ENCODE results near the gene FAM171A2. TPM values are rescaled to one million over a fixed set of nuclear protein-coding genes. Genes with fewer than 3 reads are reported as not detected.
A peak's percentile ranks its signal among the peaks of the same experiment; 100 is the strongest.

The FAM171A2 gene
- total and polyA plus RNA-seq, 10 of the 15 experiments (the other 5 are each of a cell fraction or from before 2014, with no cell fraction given): 0.08 to 1.7 (median 0.27) TPM; not detected in 2

- TF ChIP-seq ZNF274 (IDR thresholded peaks at IDR 0.05; ENCODE audit: insufficient read depth, insufficient read length): no peak
- no peak for TF ChIP-seq ZBTB11 (CRISPR knock-in tag; IDR thresholded peaks at IDR 0.05)
- TF ChIP-seq MEF2B (IDR thresholded peaks at IDR 0.05; ENCODE audit: partially characterized antibody, poor library complexity, severe bottlenecking): no peak
- TF ChIP-seq ZNF217 (IDR thresholded peaks at IDR 0.05): no peak
- peak in 1 of 2 experiments; percentile 50; a peak in 1 of 3 replicates for TF ChIP-seq EGR1 (IDR thresholded peaks at IDR 0.05; ENCODE audit: borderline replicate concordance in 1 of 2, low read depth in 2 of 2, low read length in 2 of 2)
- TF ChIP-seq MAX (IDR thresholded peaks at IDR 0.05; ENCODE audit: low read depth, low read length): no peak
- no peak for TF ChIP-seq NFIC (IDR thresholded peaks at IDR 0.05; ENCODE audit: low read depth, low read length)
- TF ChIP-seq CREM (IDR thresholded peaks at IDR 0.05; ENCODE audit: low read depth): peak; percentile 81
- TF ChIP-seq NFYB (IDR thresholded peaks at IDR 0.05; ENCODE audit: insufficient read depth, low read depth, low read length): peak; percentile 67; the same call in 1 of the 2 replicates
- TF ChIP-seq EZH2 (IDR thresholded peaks at IDR 0.05; ENCODE audit: borderline replicate concordance, control insufficient read depth, low read depth, low read length): no peak
- no peak for TF ChIP-seq BACH1 (IDR thresholded peaks at IDR 0.05; ENCODE audit: borderline replicate concordance)
- no peak for TF ChIP-seq JUND (IDR thresholded peaks at IDR 0.05; ENCODE audit: low read depth, low read length)
- TF ChIP-seq KLF5 (IDR thresholded peaks at IDR 0.05; ENCODE audit: partially characterized antibody): no peak
- TF ChIP-seq MTA3 (IDR thresholded peaks at IDR 0.05; ENCODE audit: borderline replicate concordance, low read length): no peak
- no peak for TF ChIP-seq CUX1 (IDR thresholded peaks at IDR 0.05; ENCODE audit: insufficient replicate concordance, low read depth, low read length)
- no peak for TF ChIP-seq NR2F1 (conservative IDR thresholded peaks at IDR 0.05)
- no peak for TF ChIP-seq IRF4 (IDR thresholded peaks at IDR 0.05; ENCODE audit: low read depth, low read length)
- TF ChIP-seq ATF7 (IDR thresholded peaks at IDR 0.05; ENCODE audit: low read depth): 0 out of 2 replicates have a peak, but pooled peaks have one; percentile 29
- TF ChIP-seq IRF3 (IDR thresholded peaks at IDR 0.05): no peak
These were observed 55.3 kb downstream of the FAM171A2 start, which contains the start of gene RUNDC3A (continued) for GRCh38 chr17:44308320-44308818.
